Measurements from ENCODE around the gene HES2. TPM values are rescaled to one million over a fixed set of nuclear protein-coding genes. Genes with fewer than 3 reads are reported as not detected.

HES2 gene
- total RNA-seq, 1 donor from 2014 or later = not detected

GRCh38 chr1:6392809-6393399, 26.8 kb downstream of the HES2 start:
- H3K9me3 ChIP-seq (ENCODE audit: control insufficient read depth in 3 of 3, low read length in 3 of 3) = no peaks in the 10 kb centered on the region
- H3K27ac ChIP-seq (ENCODE audit: low read depth, low read length) = no peak overlapping the region
- no peaks in the 10 kb centered on the region for H3K36me3 ChIP-seq (ENCODE audit: control insufficient read depth in 3 of 3, insufficient read depth in 3 of 3, low read length in 3 of 3)
- peaks cover 13 to 19% (median 14%) of the 10 kb centered on the region in 3 donors for H3K4me1 ChIP-seq (ENCODE audit: control insufficient read depth in 3 of 3, insufficient read depth in 3 of 3, low read length in 3 of 3)
- H3K9ac ChIP-seq (ENCODE audit: low read depth in 1 of 3, low read length in 3 of 3) = peak overlapping the region in 2 of 3 donors; percentile 32 to 55
- peak overlapping the region in 2 of 3 donors; percentile 46 to 49 for H3K4me3 ChIP-seq (ENCODE audit: low read length in 3 of 3)
- H3K27me3 ChIP-seq (ENCODE audit: control insufficient read depth in 3 of 3, insufficient read depth in 3 of 3, low read length in 3 of 3) = no peaks in the 10 kb centered on the region

- H3K4me1 ChIP-seq (ENCODE audit: control insufficient read depth in 3 of 3, insufficient read depth in 3 of 3, low read length in 3 of 3) = peaks cover 13 to 19% (median 14%) of the 10 kb centered on the region in 3 donors
- no peaks in the 10 kb centered on the region for H3K27me3 ChIP-seq (ENCODE audit: control insufficient read depth in 3 of 3, insufficient read depth in 3 of 3, low read length in 3 of 3)
- H3K4me3 ChIP-seq (ENCODE audit: low read length in 3 of 3) = peak overlapping the region in 2 of 3 donors; percentile 29 to 46
- H3K9ac ChIP-seq (ENCODE audit: low read depth in 1 of 3, low read length in 3 of 3) = peak overlapping the region in 2 of 3 donors; percentile 32 to 55
- no peak overlapping the region for H3K27ac ChIP-seq (ENCODE audit: low read depth, low read length)
- no peaks in the 10 kb centered on the region for H3K36me3 ChIP-seq (ENCODE audit: control insufficient read depth in 3 of 3, insufficient read depth in 3 of 3, low read length in 3 of 3)
- no peaks in the 10 kb centered on the region for H3K9me3 ChIP-seq (ENCODE audit: control insufficient read depth in 3 of 3, low read length in 3 of 3)
These were observed 27.5 kb downstream of the HES2 start for GRCh38 chr1:6391951-6392808.

GRCh38 chr1:6389971-6390370, 29.7 kb downstream of the HES2 start:
- no peaks in the 10 kb centered on the region for H3K9me3 ChIP-seq (ENCODE audit: control insufficient read depth in 3 of 3, low read length in 3 of 3)
- H3K9ac ChIP-seq (ENCODE audit: low read depth in 1 of 3, low read length in 3 of 3) = no peak overlapping the region
- H3K36me3 ChIP-seq (ENCODE audit: control insufficient read depth in 3 of 3, insufficient read depth in 3 of 3, low read length in 3 of 3) = no peaks in the 10 kb centered on the region
- H3K4me3 ChIP-seq (ENCODE audit: low read length in 3 of 3) = no peak overlapping the region
- H3K27ac ChIP-seq (ENCODE audit: low read depth, low read length) = no peak overlapping the region
- peaks cover 13 to 19% (median 16%) of the 10 kb centered on the region in 3 donors for H3K4me1 ChIP-seq (ENCODE audit: control insufficient read depth in 3 of 3, insufficient read depth in 3 of 3, low read length in 3 of 3)
- H3K27me3 ChIP-seq (ENCODE audit: control insufficient read depth in 3 of 3, insufficient read depth in 3 of 3, low read length in 3 of 3) = no peaks in the 10 kb centered on the region

GRCh38 chr1:6386371-6386949, 33.3 kb downstream of the HES2 start:
- H3K4me3 ChIP-seq (ENCODE audit: low read length in 3 of 3) = no peak overlapping the region
- H3K9me3 ChIP-seq (ENCODE audit: control insufficient read depth in 3 of 3, low read length in 3 of 3) = no peaks in the 10 kb centered on the region
- H3K9ac ChIP-seq (ENCODE audit: low read depth in 1 of 3, low read length in 3 of 3) = no peak overlapping the region
- no peaks in the 10 kb centered on the region for H3K36me3 ChIP-seq (ENCODE audit: control insufficient read depth in 3 of 3, insufficient read depth in 3 of 3, low read length in 3 of 3)
- no peaks in the 10 kb centered on the region for H3K27me3 ChIP-seq (ENCODE audit: control insufficient read depth in 3 of 3, insufficient read depth in 3 of 3, low read length in 3 of 3)
- no peak overlapping the region for H3K27ac ChIP-seq (ENCODE audit: low read depth, low read length)
- peaks cover 0 to 2% (median under 1%) of the 10 kb centered on the region in 3 donors for H3K4me1 ChIP-seq (ENCODE audit: control insufficient read depth in 3 of 3, insufficient read depth in 3 of 3, low read length in 3 of 3)

- Histone ChIP-seq H3K9ac (ENCODE audit: low read depth in 1 of 3, low read length in 3 of 3) (no peak overlapping the region), H3K27me3 (ENCODE audit: control insufficient read depth in 3 of 3, insufficient read depth in 3 of 3, low read length in 3 of 3) (no peaks in the 10 kb centered on the region), H3K4me1 (ENCODE audit: control insufficient read depth in 3 of 3, insufficient read depth in 3 of 3, low read length in 3 of 3) (peaks cover 0 to 2% (median 0%) of the 10 kb centered on the region in 3 donors), H3K27ac (ENCODE audit: low read depth, low read length) (no peak overlapping the region), H3K4me3 (ENCODE audit: low read length in 3 of 3) (no peak overlapping the region), H3K36me3 (ENCODE audit: control insufficient read depth in 3 of 3, insufficient read depth in 3 of 3, low read length in 3 of 3) (no peaks in the 10 kb centered on the region), H3K9me3 (ENCODE audit: control insufficient read depth in 3 of 3, low read length in 3 of 3) (no peaks in the 10 kb centered on the region)
These were observed 34.1 kb downstream of the HES2 start for GRCh38 chr1:6385488-6386191.

GRCh38 chr1:6384962-6385361, 34.8 kb downstream of the HES2 start:
- no peak overlapping the region for H3K9ac ChIP-seq (ENCODE audit: low read depth in 1 of 3, low read length in 3 of 3)

GRCh38 chr1:6384135-6384534, 35.6 kb downstream of the HES2 start:
- Histone ChIP-seq H3K4me1 (ENCODE audit: control insufficient read depth in 3 of 3, insufficient read depth in 3 of 3, low read length in 3 of 3) (peaks cover 0 to 2% (median 0%) of the 10 kb centered on the region in 3 donors), H3K36me3 (ENCODE audit: control insufficient read depth in 3 of 3, insufficient read depth in 3 of 3, low read length in 3 of 3) (no peaks in the 10 kb centered on the region), H3K27ac (ENCODE audit: low read depth, low read length) (no peak overlapping the region)

More at GRCh38 chr1:6384962-6385361, 34.8 kb downstream of the HES2 start:
- H3K27ac ChIP-seq (ENCODE audit: low read depth, low read length) = no peak overlapping the region
- no peaks in the 10 kb centered on the region for H3K9me3 ChIP-seq (ENCODE audit: control insufficient read depth in 3 of 3, low read length in 3 of 3)
- H3K36me3 ChIP-seq (ENCODE audit: control insufficient read depth in 3 of 3, insufficient read depth in 3 of 3, low read length in 3 of 3) = no peaks in the 10 kb centered on the region
- H3K4me1 ChIP-seq (ENCODE audit: control insufficient read depth in 3 of 3, insufficient read depth in 3 of 3, low read length in 3 of 3) = peaks cover 0 to 2% (median 0%) of the 10 kb centered on the region in 3 donors
- no peak overlapping the region for H3K4me3 ChIP-seq (ENCODE audit: low read length in 3 of 3)
- no peaks in the 10 kb centered on the region for H3K27me3 ChIP-seq (ENCODE audit: control insufficient read depth in 3 of 3, insufficient read depth in 3 of 3, low read length in 3 of 3)

GRCh38 chr1:6380037-6380436, 39.7 kb downstream of the HES2 start:
- Histone ChIP-seq H3K4me3 (ENCODE audit: low read length in 3 of 3) (no peak overlapping the region), H3K27ac (ENCODE audit: low read depth, low read length) (no peak overlapping the region), H3K9ac (ENCODE audit: low read depth in 1 of 3, low read length in 3 of 3) (no peak overlapping the region), H3K27me3 (ENCODE audit: control insufficient read depth in 3 of 3, insufficient read depth in 3 of 3, low read length in 3 of 3) (no peaks in the 10 kb centered on the region), H3K9me3 (ENCODE audit: control insufficient read depth in 3 of 3, low read length in 3 of 3) (no peaks in the 10 kb centered on the region), H3K4me1 (ENCODE audit: control insufficient read depth in 3 of 3, insufficient read depth in 3 of 3, low read length in 3 of 3) (no peaks in the 10 kb centered on the region), H3K36me3 (ENCODE audit: control insufficient read depth in 3 of 3, insufficient read depth in 3 of 3, low read length in 3 of 3) (no peaks in the 10 kb centered on the region)

More at GRCh38 chr1:6384135-6384534, 35.6 kb downstream of the HES2 start:
- Histone ChIP-seq H3K9ac (ENCODE audit: low read depth in 1 of 3, low read length in 3 of 3) (no peak overlapping the region), H3K4me3 (ENCODE audit: low read length in 3 of 3) (no peak overlapping the region), H3K9me3 (ENCODE audit: control insufficient read depth in 3 of 3, low read length in 3 of 3) (no peaks in the 10 kb centered on the region), H3K27me3 (ENCODE audit: control insufficient read depth in 3 of 3, insufficient read depth in 3 of 3, low read length in 3 of 3) (no peaks in the 10 kb centered on the region)

GRCh38 chr1:6378096-6378746, 41.5 kb downstream of the HES2 start:
- peaks cover 0 to 4% (median 0%) of the 10 kb centered on the region in 3 donors for H3K4me1 ChIP-seq (ENCODE audit: control insufficient read depth in 3 of 3, insufficient read depth in 3 of 3, low read length in 3 of 3)
- no peak overlapping the region for H3K27ac ChIP-seq (ENCODE audit: low read depth, low read length)

More at GRCh38 chr1:6378096-6378746, 41.5 kb downstream of the HES2 start:
- H3K4me3 ChIP-seq (ENCODE audit: low read length in 3 of 3) = no peak overlapping the region
- H3K27me3 ChIP-seq (ENCODE audit: control insufficient read depth in 3 of 3, insufficient read depth in 3 of 3, low read length in 3 of 3) = no peaks in the 10 kb centered on the region
- no peaks in the 10 kb centered on the region for H3K36me3 ChIP-seq (ENCODE audit: control insufficient read depth in 3 of 3, insufficient read depth in 3 of 3, low read length in 3 of 3)
- no peaks in the 10 kb centered on the region for H3K9me3 ChIP-seq (ENCODE audit: control insufficient read depth in 3 of 3, low read length in 3 of 3)
- no peak overlapping the region for H3K9ac ChIP-seq (ENCODE audit: low read depth in 1 of 3, low read length in 3 of 3)

All from skeletal muscle tissue (tissue), 4 donors.